GM12873 (cell line): ENCODE results near the gene SPRED1.

Experiments used
- CTCF ChIP-seq: IDR thresholded peaks from 2 replicates; pipeline ENCODE4 v1.5.1; 2012; ENCODE audit warnings: low read depth, mild to moderate bottlenecking, moderate library complexity, low read length, control low read depth; ENCODE audit not compliant: insufficient read depth; ENCODE audit errors: missing control alignments

Gene SPRED1

GRCh38 chr15:38224486-38224885 lies 28.1 kb upstream of the SPRED1 start:
- TF ChIP-seq CTCF: no peak

- no peak for TF ChIP-seq CTCF
Observed at GRCh38 chr15:38225381-38225780, 27.3 kb upstream of the SPRED1 start.

- no peak for TF ChIP-seq CTCF
Observed at GRCh38 chr15:38226608-38227266, 25.9 kb upstream of the SPRED1 start.

- no peak for TF ChIP-seq CTCF
Observed at GRCh38 chr15:38227941-38228340, 24.7 kb upstream of the SPRED1 start.

- TF ChIP-seq CTCF: no peak
Observed at GRCh38 chr15:38228618-38229017, 24.0 kb upstream of the SPRED1 start.

GRCh38 chr15:38229705-38230310 lies 22.8 kb upstream of the SPRED1 start:
- no peak for TF ChIP-seq CTCF

- no peak for TF ChIP-seq CTCF
Observed at GRCh38 chr15:38231436-38231835, 21.2 kb upstream of the SPRED1 start.
